IPS-18a (cell line): Measurements from ENCODE around the gene LIX1.
"Not testable (repeated sequence)": the region's sequence is repeated elsewhere in the genome, so short reads cannot be mapped to it uniquely, and the experiment has no call there.

Experiments used
- H3K27ac ChIP-seq: one replicate; pipeline ENCODE4 v1.5.1; 2013; ENCODE audit warnings: low read length
- H3K27me3 ChIP-seq: one replicate; pipeline ENCODE4 v1.6.1; 2013; ENCODE audit warnings: mild to moderate bottlenecking, low read length; ENCODE audit not compliant: control insufficient read depth, insufficient read depth
- H3K36me3 ChIP-seq: one replicate; pipeline ENCODE4 v1.6.1; 2013; ENCODE audit warnings: low read depth, low read length; ENCODE audit not compliant: control insufficient read depth
- H3K4me1 ChIP-seq: one replicate; pipeline ENCODE4 v1.6.1; 2013; ENCODE audit warnings: low read depth, low read length; ENCODE audit not compliant: control insufficient read depth
- H3K4me3 ChIP-seq: one replicate; pipeline ENCODE4 v1.5.1; 2013; ENCODE audit warnings: low read length
- H3K9ac ChIP-seq: one replicate; pipeline ENCODE4 v1.6.1; 2013; ENCODE audit warnings: mild to moderate bottlenecking, low read length, moderate library complexity
- H3K9me3 ChIP-seq: one replicate; pipeline ENCODE4 v1.6.1; 2013; ENCODE audit warnings: low read depth, low read length; ENCODE audit not compliant: control insufficient read depth

The LIX1 gene

GRCh38 chr5:97088774-97089148, 53.6 kb downstream of the LIX1 start:
- Histone ChIP-seq H3K4me1 (no peaks in the 10 kb centered on the region), H3K4me3 (no peak overlapping the region), H3K36me3 (no peaks in the 10 kb centered on the region), H3K27me3 (no peaks in the 10 kb centered on the region), H3K9ac (no peak overlapping the region), H3K9me3 (no peaks in the 10 kb centered on the region), H3K27ac (no peak overlapping the region)

DNA sequence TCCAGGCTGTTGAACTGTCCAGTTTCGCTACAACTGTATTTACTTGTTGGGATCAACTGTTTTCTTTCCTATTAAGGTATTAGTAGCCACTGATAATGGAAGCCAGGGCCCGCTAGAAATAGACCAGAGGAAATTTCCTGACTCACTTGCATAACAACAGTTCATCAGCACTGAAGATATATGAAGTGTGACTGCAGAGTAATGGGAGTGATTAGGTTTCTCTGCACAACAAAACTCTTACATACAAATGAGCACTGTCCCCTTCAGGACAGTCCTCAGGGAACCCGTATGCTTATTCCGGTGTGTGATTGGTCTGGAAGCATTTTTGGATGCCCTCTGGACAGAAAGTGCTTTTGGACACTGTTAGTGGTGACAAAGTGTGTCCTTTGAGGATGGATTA, 55.3 kb downstream of the LIX1 start:
- Histone ChIP-seq H3K9me3 (no peaks in the 10 kb centered on the region), H3K27me3 (no peaks in the 10 kb centered on the region), H3K36me3 (no peaks in the 10 kb centered on the region), H3K4me3 (no peak overlapping the region), H3K4me1 (no peaks in the 10 kb centered on the region), H3K9ac (no peak overlapping the region), H3K27ac (no peak overlapping the region)

DNA sequence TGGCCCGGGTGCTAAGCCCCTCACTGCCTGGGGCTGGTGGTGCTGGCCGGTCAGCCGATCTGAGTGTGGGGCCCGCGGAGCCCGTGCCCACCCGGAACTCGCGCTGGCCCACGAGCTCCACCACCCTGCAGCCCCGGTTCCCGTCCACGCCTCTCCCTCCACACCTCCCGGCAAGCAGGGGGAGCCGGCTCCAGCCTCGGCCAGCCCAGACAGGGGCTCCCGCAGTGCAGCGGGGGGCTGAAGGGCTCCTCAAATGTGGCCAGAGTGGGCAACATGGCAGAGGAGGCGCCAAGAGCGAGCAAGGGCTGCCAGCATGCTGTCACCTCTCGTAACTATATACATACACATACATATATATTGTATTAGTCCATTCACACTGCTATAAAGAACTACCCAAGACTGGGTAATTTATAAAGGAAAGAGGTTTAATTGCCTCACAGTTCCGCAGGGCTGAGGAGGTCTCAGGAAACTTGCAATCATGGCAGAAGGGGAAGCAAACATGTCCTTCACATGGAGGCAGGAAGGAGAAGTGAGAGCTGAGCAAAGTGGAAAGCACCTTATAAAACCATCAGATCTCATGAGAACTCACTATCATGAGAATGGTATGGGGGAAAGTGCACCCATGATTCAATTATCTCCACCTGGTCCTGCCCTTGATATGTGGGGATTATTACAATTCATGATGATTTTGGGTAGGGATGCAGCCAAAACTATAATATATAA, 56.8 kb downstream of the LIX1 start:
- no peak overlapping the region for H3K4me3 ChIP-seq
- no peak overlapping the region for H3K27ac ChIP-seq
- no peaks in the 10 kb centered on the region for H3K36me3 ChIP-seq
- no peaks in the 10 kb centered on the region for H3K27me3 ChIP-seq
- H3K4me1 ChIP-seq: no peaks in the 10 kb centered on the region
- no peak overlapping the region for H3K9ac ChIP-seq
- no peaks in the 10 kb centered on the region for H3K9me3 ChIP-seq

- not testable (repeated sequence) for H3K27me3 ChIP-seq, H3K9me3 ChIP-seq, H3K4me1 ChIP-seq, H3K4me3 ChIP-seq, H3K9ac ChIP-seq, H3K36me3 ChIP-seq, H3K27ac ChIP-seq
Observed at GRCh38 chr5:97084782-97085458, 57.5 kb downstream of the LIX1 start.

- Histone ChIP-seq H3K9me3 (no peaks in the 10 kb centered on the region), H3K4me3 (no peak overlapping the region), H3K9ac (no peak overlapping the region), H3K36me3 (no peaks in the 10 kb centered on the region), H3K27ac (no peak overlapping the region), H3K4me1 (no peaks in the 10 kb centered on the region), H3K27me3 (no peaks in the 10 kb centered on the region)
Observed at GRCh38 chr5:97078958-97079743, 63.3 kb downstream of the LIX1 start.

DNA sequence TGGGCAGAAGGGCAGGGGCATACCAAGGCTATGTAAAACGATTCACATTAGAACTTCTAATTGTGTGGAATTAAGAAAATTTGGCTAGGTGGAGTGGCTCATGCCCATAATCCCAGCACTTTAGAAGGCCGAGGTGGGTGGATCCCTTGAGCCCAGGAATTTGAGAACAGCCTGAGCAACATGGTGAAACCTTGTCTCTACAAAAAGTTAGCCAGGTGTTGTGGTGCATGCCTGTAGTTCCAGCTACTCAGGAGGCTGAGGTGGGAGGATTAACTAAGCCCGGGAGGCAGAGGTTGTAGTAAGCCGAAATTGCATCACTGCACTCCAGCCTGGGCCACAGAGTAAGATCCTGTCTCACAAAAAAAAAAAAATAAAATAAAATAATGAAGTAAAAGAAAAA, 65.2 kb downstream of the LIX1 start:
- no peaks in the 10 kb centered on the region for H3K9me3 ChIP-seq
- no peaks in the 10 kb centered on the region for H3K4me1 ChIP-seq
- no peak overlapping the region for H3K27ac ChIP-seq
- no peaks in the 10 kb centered on the region for H3K27me3 ChIP-seq
- H3K9ac ChIP-seq: no peak overlapping the region
- H3K36me3 ChIP-seq: no peaks in the 10 kb centered on the region
- H3K4me3 ChIP-seq: no peak overlapping the region

GRCh38 chr5:97076098-97076497, 66.3 kb downstream of the LIX1 start:
- Histone ChIP-seq H3K9me3 (no peaks in the 10 kb centered on the region), H3K9ac (no peak overlapping the region), H3K27me3 (no peaks in the 10 kb centered on the region), H3K4me1 (no peaks in the 10 kb centered on the region), H3K36me3 (no peaks in the 10 kb centered on the region), H3K4me3 (no peak overlapping the region), H3K27ac (no peak overlapping the region)

- no peak overlapping the region for H3K9ac ChIP-seq
- no peak overlapping the region for H3K4me3 ChIP-seq
- H3K36me3 ChIP-seq: no peaks in the 10 kb centered on the region
- no peaks in the 10 kb centered on the region for H3K27me3 ChIP-seq
- H3K27ac ChIP-seq: no peak overlapping the region
- H3K4me1 ChIP-seq: no peaks in the 10 kb centered on the region
- H3K9me3 ChIP-seq: no peaks in the 10 kb centered on the region
Observed at GRCh38 chr5:97075649-97076048, 66.8 kb downstream of the LIX1 start.

- Histone ChIP-seq H3K36me3 (no peaks in the 10 kb centered on the region), H3K9ac (no peak overlapping the region), H3K27me3 (no peaks in the 10 kb centered on the region), H3K4me3 (no peak overlapping the region), H3K27ac (no peak overlapping the region), H3K9me3 (no peaks in the 10 kb centered on the region), H3K4me1 (no peaks in the 10 kb centered on the region)
Observed at GRCh38 chr5:97074859-97075489, 67.4 kb downstream of the LIX1 start.

GRCh38 chr5:97073420-97073819, 69.0 kb downstream of the LIX1 start:
- no peak overlapping the region for H3K9ac ChIP-seq
- no peak overlapping the region for H3K4me3 ChIP-seq
- no peaks in the 10 kb centered on the region for H3K4me1 ChIP-seq
- no peak overlapping the region for H3K27ac ChIP-seq
- H3K36me3 ChIP-seq: no peaks in the 10 kb centered on the region
- no peaks in the 10 kb centered on the region for H3K27me3 ChIP-seq
- H3K9me3 ChIP-seq: no peaks in the 10 kb centered on the region

GRCh38 chr5:97072696-97073095, 69.7 kb downstream of the LIX1 start:
- H3K9me3 ChIP-seq: no peaks in the 10 kb centered on the region
- no peak overlapping the region for H3K4me3 ChIP-seq
- no peaks in the 10 kb centered on the region for H3K27me3 ChIP-seq
- H3K9ac ChIP-seq: no peak overlapping the region
- no peaks in the 10 kb centered on the region for H3K4me1 ChIP-seq
- H3K36me3 ChIP-seq: no peaks in the 10 kb centered on the region
- H3K27ac ChIP-seq: no peak overlapping the region
